ENCODE measurements around the gene ZNF892. TPM values are rescaled to one million over a fixed set of nuclear protein-coding genes. Genes with fewer than 3 reads are reported as not detected.
"Not testable (repeated sequence)": the region's sequence is repeated elsewhere in the genome, so short reads cannot be mapped to it uniquely, and the experiment has no call there.

ZNF892 gene
- total RNA-seq, 1 experiment from 2014 or later: 3.5 TPM

- CTCF ChIA-PET: no interaction called here
- no peaks in the 10 kb centered on the region for H3K4me1 ChIP-seq
- DNase-seq: no peak
- Mint-ChIP-seq H3K27me3 (ENCODE audit: insufficient read depth, unreplicated experiment) (no peaks in the 10 kb centered on the region), H3K4me3 (ENCODE audit: unreplicated experiment) (no peak overlapping the region), H3K27ac (ENCODE audit: unreplicated experiment) (no peak overlapping the region), H3K9me3 (ENCODE audit: unreplicated experiment) (peaks cover 25% of the 10 kb centered on the region), H3K36me3 (ENCODE audit: insufficient read depth, unreplicated experiment) (peaks cover 5% of the 10 kb centered on the region), H3K4me1 (ENCODE audit: low read depth, unreplicated experiment) (no peaks in the 10 kb centered on the region)
- no peaks in the 10 kb centered on the region for H3K27me3 ChIP-seq (replicated peaks; ENCODE audit: control insufficient read depth, insufficient read depth, low read length)
- H3K4me3 ChIP-seq (ENCODE audit: low read depth, low read length): no peak overlapping the region
- POLR2A ChIA-PET: no interaction called here
- H3K9me3 ChIP-seq: peaks cover 17% of the 10 kb centered on the region; the same call in 1 of the 2 replicates
- TF ChIP-seq, protein P1, sequence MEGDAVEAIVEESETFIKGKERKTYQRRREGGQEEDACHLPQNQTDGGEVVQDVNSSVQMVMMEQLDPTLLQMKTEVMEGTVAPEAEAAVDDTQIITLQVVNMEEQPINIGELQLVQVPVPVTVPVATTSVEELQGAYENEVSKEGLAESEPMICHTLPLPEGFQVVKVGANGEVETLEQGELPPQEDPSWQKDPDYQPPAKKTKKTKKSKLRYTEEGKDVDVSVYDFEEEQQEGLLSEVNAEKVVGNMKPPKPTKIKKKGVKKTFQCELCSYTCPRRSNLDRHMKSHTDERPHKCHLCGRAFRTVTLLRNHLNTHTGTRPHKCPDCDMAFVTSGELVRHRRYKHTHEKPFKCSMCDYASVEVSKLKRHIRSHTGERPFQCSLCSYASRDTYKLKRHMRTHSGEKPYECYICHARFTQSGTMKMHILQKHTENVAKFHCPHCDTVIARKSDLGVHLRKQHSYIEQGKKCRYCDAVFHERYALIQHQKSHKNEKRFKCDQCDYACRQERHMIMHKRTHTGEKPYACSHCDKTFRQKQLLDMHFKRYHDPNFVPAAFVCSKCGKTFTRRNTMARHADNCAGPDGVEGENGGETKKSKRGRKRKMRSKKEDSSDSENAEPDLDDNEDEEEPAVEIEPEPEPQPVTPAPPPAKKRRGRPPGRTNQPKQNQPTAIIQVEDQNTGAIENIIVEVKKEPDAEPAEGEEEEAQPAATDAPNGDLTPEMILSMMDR (IDR thresholded peaks at IDR 0.05; ENCODE audit: insufficient read depth in 1 of 2, low read depth in 1 of 2, low read length in 1 of 2, severe bottlenecking in 1 of 2, unreplicated experiment in 1 of 2): no peak
- intact Hi-C loops (cut with micrococcal nuclease; ENCODE audit: unreplicated experiment): no loop called here
- BruUV-seq (replicated peaks): no TSS peak
- H3K36me3 ChIP-seq (ENCODE audit: control insufficient read depth, insufficient read depth, low read length): no peaks in the 10 kb centered on the region
Measured at GRCh38 chr2:95240556-95240955, 33.2 kb downstream of the ZNF892 start.

- H3K27me3 ChIP-seq (replicated peaks; ENCODE audit: control insufficient read depth, insufficient read depth, low read length); H3K27me3 Mint-ChIP-seq (ENCODE audit: insufficient read depth, unreplicated experiment); H3K36me3 Mint-ChIP-seq (ENCODE audit: insufficient read depth, unreplicated experiment); CTCF ChIA-PET; H3K4me3 ChIP-seq (ENCODE audit: low read depth, low read length); H3K4me3 Mint-ChIP-seq (ENCODE audit: unreplicated experiment); DNase-seq; H3K27ac Mint-ChIP-seq (ENCODE audit: unreplicated experiment); POLR2A ChIA-PET; H3K4me1 Mint-ChIP-seq (ENCODE audit: low read depth, unreplicated experiment); H3K36me3 ChIP-seq (ENCODE audit: control insufficient read depth, insufficient read depth, low read length); H3K4me1 ChIP-seq; intact Hi-C loops (cut with micrococcal nuclease; ENCODE audit: unreplicated experiment); BruUV-seq (replicated peaks): not testable (repeated sequence)
- H3K9me3 Mint-ChIP-seq (ENCODE audit: unreplicated experiment): peaks cover 33% of the 10 kb centered on the region
- H3K9me3 ChIP-seq: peaks cover 17% of the 10 kb centered on the region; the same call in 1 of the 2 replicates
Measured at GRCh38 chr2:95242084-95242483, 34.8 kb downstream of the ZNF892 start.

Other genes with a start within 250 kb of the ZNF892 start
- gene MAL, start 181.8 kb upstream of the ZNF892 start, total RNA-seq (2022): not detected in 2 replicates
- gene MRPS5, start 85.7 kb upstream of the ZNF892 start, total RNA-seq (2022): 80.5 and 90.0 TPM in 2 replicates
- 20.0 and 21.9 TPM in 2 replicates for gene ZNF514, start 47.7 kb upstream of the ZNF892 start, total RNA-seq (2022)
- 3.8 and 4.2 TPM in 2 replicates for gene ZNF2, start 41.7 kb upstream of the ZNF892 start, total RNA-seq (2022)
- 0.82 and 1.5 TPM in 2 replicates for gene PROM2, start 66.9 kb downstream of the ZNF892 start, total RNA-seq (2022)
- not detected in 2 replicates for gene KCNIP3, start 89.8 kb downstream of the ZNF892 start, total RNA-seq (2022)
- 23.8 and 26.8 TPM in 2 replicates for gene FAHD2A, start 195.2 kb downstream of the ZNF892 start, total RNA-seq (2022)